ENCODE data around the gene CACNA1G.

DNA sequence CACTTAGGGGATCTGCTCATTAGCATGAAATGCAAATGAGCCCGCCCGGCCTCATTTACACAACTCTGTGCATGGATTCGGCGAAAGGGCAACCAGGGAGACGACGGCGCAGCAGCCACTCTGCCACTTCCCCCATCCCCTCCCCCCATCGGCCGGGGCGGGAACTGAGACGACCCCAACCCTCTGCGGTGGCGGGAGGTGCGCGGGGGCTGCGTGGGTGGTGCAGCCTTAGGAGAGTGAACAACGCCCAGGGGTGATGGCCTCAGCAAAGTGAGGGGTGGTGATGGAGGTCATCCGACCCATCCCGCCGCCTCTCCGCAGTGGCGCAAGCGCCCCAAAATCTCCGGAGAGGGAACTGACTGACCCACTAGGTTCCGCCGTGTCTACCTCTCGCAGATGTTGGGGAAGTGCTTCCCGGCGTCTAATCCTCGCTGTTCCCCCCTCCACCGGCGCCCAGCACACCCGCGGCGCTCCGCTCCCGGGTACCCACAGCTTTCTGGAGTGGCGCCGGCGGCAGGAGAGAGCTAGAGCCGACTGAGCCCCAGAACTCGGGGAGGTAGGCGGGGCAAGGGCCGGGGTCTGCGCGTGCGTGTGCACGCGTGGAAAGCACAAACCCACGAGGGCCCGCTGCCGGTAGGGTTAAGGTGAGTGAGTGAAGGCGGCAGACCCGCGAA lies 1.4 kb upstream of the CACNA1G start:
- TF ChIP-seq CBX3 (IDR thresholded peaks at IDR 0.05; ENCODE audit: borderline replicate concordance in 1 of 2, low read length in 2 of 2) (no peak), EZH2 (IDR thresholded peaks at IDR 0.05; ENCODE audit: borderline replicate concordance, low read depth, low read length) (no peak), ZNF23 (CRISPR knock-in tag; IDR thresholded peaks at IDR 0.05) (no peak), CEBPZ (IDR thresholded peaks at IDR 0.05; ENCODE audit: borderline replicate concordance, low read depth, low read length) (no peak), FOXK2 (conservative IDR thresholded peaks at IDR 0.05 in 1 of 2, IDR thresholded peaks at IDR 0.05 in 1 of 2; ENCODE audit: low read depth in 2 of 2) (no peak), NFIC (IDR thresholded peaks at IDR 0.05) (no peak), SMC3 (conservative IDR thresholded peaks at IDR 0.05; ENCODE audit: insufficient read depth, low read depth, low read length) (no peak), KLF1 (tag; IDR thresholded peaks at IDR 0.05) (no peak), CTCF (IDR thresholded peaks at IDR 0.05 in 2 of 3, conservative IDR thresholded peaks at IDR 0.05 in 1 of 3; ENCODE audit: insufficient read depth in 2 of 3, low read depth in 1 of 3, low read length in 3 of 3) (no peak), PTRF (tag; IDR thresholded peaks at IDR 0.05) (no peak), ESRRA (IDR thresholded peaks at IDR 0.05; ENCODE audit: borderline replicate concordance, low read depth) (no peak), GABPB1 (CRISPR knock-in tag; IDR thresholded peaks at IDR 0.05) (no peak)
- TF ChIP-seq, protein P1, sequence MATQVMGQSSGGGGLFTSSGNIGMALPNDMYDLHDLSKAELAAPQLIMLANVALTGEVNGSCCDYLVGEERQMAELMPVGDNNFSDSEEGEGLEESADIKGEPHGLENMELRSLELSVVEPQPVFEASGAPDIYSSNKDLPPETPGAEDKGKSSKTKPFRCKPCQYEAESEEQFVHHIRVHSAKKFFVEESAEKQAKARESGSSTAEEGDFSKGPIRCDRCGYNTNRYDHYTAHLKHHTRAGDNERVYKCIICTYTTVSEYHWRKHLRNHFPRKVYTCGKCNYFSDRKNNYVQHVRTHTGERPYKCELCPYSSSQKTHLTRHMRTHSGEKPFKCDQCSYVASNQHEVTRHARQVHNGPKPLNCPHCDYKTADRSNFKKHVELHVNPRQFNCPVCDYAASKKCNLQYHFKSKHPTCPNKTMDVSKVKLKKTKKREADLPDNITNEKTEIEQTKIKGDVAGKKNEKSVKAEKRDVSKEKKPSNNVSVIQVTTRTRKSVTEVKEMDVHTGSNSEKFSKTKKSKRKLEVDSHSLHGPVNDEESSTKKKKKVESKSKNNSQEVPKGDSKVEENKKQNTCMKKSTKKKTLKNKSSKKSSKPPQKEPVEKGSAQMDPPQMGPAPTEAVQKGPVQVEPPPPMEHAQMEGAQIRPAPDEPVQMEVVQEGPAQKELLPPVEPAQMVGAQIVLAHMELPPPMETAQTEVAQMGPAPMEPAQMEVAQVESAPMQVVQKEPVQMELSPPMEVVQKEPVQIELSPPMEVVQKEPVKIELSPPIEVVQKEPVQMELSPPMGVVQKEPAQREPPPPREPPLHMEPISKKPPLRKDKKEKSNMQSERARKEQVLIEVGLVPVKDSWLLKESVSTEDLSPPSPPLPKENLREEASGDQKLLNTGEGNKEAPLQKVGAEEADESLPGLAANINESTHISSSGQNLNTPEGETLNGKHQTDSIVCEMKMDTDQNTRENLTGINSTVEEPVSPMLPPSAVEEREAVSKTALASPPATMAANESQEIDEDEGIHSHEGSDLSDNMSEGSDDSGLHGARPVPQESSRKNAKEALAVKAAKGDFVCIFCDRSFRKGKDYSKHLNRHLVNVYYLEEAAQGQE (IDR thresholded peaks at IDR 0.05; ENCODE audit: borderline replicate concordance) = no peak
- TF ChIP-seq, protein P1 (CRISPR knock-in tag; IDR thresholded peaks at IDR 0.05; ENCODE audit: low read depth) = no peak
- TF ChIP-seq, protein P2, sequence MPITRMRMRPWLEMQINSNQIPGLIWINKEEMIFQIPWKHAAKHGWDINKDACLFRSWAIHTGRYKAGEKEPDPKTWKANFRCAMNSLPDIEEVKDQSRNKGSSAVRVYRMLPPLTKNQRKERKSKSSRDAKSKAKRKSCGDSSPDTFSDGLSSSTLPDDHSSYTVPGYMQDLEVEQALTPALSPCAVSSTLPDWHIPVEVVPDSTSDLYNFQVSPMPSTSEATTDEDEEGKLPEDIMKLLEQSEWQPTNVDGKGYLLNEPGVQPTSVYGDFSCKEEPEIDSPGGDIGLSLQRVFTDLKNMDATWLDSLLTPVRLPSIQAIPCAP (CRISPR knock-in tag; IDR thresholded peaks at IDR 0.05; ENCODE audit: borderline replicate concordance) = no peak
